Measurements from ENCODE around the gene ABCC4.

Gene ABCC4

GRCh38 chr13:95258098-95258497 lies 43.2 kb downstream of the ABCC4 start:
- no peak for TF ChIP-seq BHLHE40 (IDR thresholded peaks at IDR 0.05; ENCODE audit: borderline replicate concordance)
- TF ChIP-seq, protein P1, sequence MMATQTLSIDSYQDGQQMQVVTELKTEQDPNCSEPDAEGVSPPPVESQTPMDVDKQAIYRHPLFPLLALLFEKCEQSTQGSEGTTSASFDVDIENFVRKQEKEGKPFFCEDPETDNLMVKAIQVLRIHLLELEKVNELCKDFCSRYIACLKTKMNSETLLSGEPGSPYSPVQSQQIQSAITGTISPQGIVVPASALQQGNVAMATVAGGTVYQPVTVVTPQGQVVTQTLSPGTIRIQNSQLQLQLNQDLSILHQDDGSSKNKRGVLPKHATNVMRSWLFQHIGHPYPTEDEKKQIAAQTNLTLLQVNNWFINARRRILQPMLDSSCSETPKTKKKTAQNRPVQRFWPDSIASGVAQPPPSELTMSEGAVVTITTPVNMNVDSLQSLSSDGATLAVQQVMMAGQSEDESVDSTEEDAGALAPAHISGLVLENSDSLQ (IDR thresholded peaks at IDR 0.05), result no peak
- no peak for TF ChIP-seq TARDBP (IDR thresholded peaks at IDR 0.05)
- no peak for TF ChIP-seq FOXA1 (IDR thresholded peaks at IDR 0.05)
- no peak for TF ChIP-seq ARNT (IDR thresholded peaks at IDR 0.05)
- TF ChIP-seq NFRKB (IDR thresholded peaks at IDR 0.05), result no peak
- TF ChIP-seq CTBP1 (IDR thresholded peaks at IDR 0.05; ENCODE audit: borderline replicate concordance), result no peak
- TF ChIP-seq L3MBTL2 (conservative IDR thresholded peaks at IDR 0.05), result no peak
- TF ChIP-seq SP1 (IDR thresholded peaks at IDR 0.05), result no peak
- TF ChIP-seq FOXM1 (IDR thresholded peaks at IDR 0.05; ENCODE audit: borderline replicate concordance), result no peak
- no peak for TF ChIP-seq FOXK2 (IDR thresholded peaks at IDR 0.05)
- TF ChIP-seq HDGF (IDR thresholded peaks at IDR 0.05; ENCODE audit: borderline replicate concordance), result no peak
- no peak for TF ChIP-seq ZNF384 (IDR thresholded peaks at IDR 0.05)
- DNase-seq (ENCODE audit: extremely low spot score), result no peak
- POLR2A ChIA-PET, result no interaction called here
- CTCF ChIA-PET, result no interaction called here

DNA sequence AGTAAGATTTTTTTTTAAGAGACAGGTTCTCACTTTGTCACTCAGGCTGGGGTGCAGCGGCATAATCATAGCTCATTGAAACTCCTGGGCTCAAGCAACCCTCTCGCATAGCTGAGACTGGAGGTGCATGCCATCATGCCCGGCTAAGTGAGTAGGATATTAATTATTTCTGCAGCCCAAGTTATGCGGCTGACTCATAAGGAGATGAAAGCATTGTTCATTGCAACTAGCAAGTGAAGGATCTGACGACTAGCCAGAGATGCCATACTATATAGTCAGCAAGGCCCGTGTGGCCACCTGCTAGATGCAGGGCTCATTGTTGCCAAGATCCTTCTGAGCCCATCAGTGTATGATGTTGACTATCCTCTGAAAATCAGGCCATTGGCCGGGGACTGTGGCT lies 45.2 kb downstream of the ABCC4 start:
- DNase-seq (ENCODE audit: extremely low spot score), result no peak
- ChIA-PET CTCF (no interaction called here), POLR2A (no interaction called here)
- TF ChIP-seq HDGF (IDR thresholded peaks at IDR 0.05; ENCODE audit: borderline replicate concordance) (no peak), ZNF384 (IDR thresholded peaks at IDR 0.05) (no peak), L3MBTL2 (conservative IDR thresholded peaks at IDR 0.05) (no peak)

DNA sequence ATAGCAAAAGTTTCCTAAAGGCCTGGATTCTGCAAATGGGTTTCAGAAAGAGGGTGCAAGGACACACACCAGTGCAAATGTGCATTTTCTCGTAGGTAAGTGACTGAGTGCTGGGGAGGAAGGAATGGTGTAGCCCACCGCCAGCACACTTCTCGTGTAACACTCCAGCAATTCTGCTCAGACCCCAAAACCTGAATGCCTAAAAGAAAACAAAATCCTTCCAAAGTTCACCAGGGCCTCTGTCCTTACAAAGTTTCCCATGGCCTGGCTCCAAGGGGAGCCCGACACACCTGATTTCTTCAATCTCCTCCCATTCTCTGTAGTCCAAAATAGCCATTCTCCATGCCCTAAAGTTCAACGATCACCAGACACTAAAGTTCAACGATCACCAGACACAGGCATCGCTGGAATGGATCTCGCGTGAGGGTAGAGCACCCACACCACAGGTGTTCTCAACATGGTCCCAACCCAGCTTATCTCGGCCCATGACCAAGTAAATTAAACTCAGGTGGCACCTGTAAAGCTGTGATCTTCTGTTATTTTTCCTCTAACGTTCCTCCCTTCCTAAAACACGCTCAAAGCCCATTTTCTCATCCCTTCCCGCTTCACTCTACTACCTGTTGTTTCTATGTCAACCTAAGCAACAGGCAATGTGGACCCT lies 46.0 kb downstream of the ABCC4 start:
- CTCF ChIA-PET, result no interaction called here
- DNase-seq (ENCODE audit: extremely low spot score), result no peak
- TF ChIP-seq BHLHE40 (IDR thresholded peaks at IDR 0.05; ENCODE audit: borderline replicate concordance) (no peak), FOXA1 (IDR thresholded peaks at IDR 0.05) (no peak), FOXM1 (IDR thresholded peaks at IDR 0.05; ENCODE audit: borderline replicate concordance) (no peak), NFRKB (IDR thresholded peaks at IDR 0.05) (no peak), FOXK2 (IDR thresholded peaks at IDR 0.05) (no peak), SUZ12 (IDR thresholded peaks at IDR 0.05) (no peak), ZNF384 (IDR thresholded peaks at IDR 0.05) (no peak), CTBP1 (IDR thresholded peaks at IDR 0.05; ENCODE audit: borderline replicate concordance) (no peak), LEF1 (IDR thresholded peaks at IDR 0.05; ENCODE audit: borderline replicate concordance) (no peak), TARDBP (IDR thresholded peaks at IDR 0.05) (no peak), ARNT (IDR thresholded peaks at IDR 0.05) (no peak), L3MBTL2 (conservative IDR thresholded peaks at IDR 0.05) (no peak)
- TF ChIP-seq, protein P1 (IDR thresholded peaks at IDR 0.05), result no peak
- POLR2A ChIA-PET, result no interaction called here

DNA sequence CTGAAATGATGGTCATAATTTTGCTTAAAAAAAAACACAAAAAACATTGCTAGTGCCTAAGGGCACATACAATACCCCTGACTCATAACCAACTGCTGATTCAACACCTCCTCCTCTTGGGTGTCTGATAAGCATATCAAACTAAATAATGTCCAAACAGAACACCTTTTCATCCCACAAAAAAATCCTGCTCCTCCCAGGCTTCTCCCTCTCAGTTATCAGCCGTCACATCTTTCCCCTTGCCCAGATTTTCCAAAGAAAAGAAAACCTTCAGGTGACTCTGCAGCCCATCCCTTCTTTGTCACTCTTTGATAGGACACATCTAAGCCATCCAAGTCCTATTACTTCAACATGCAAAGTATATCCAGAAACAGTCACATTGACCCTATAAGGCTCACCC lies 46.9 kb downstream of the ABCC4 start:
- no peak for DNase-seq (ENCODE audit: extremely low spot score)
- TF ChIP-seq NFRKB (IDR thresholded peaks at IDR 0.05) (no peak), FOXM1 (IDR thresholded peaks at IDR 0.05; ENCODE audit: borderline replicate concordance) (no peak), SP1 (IDR thresholded peaks at IDR 0.05) (no peak), HDGF (IDR thresholded peaks at IDR 0.05; ENCODE audit: borderline replicate concordance) (no peak), ZNF384 (IDR thresholded peaks at IDR 0.05) (no peak), FOXA1 (IDR thresholded peaks at IDR 0.05) (no peak), ARNT (IDR thresholded peaks at IDR 0.05) (no peak), L3MBTL2 (conservative IDR thresholded peaks at IDR 0.05) (no peak), TARDBP (IDR thresholded peaks at IDR 0.05) (no peak)
- ChIA-PET POLR2A (no interaction called here), CTCF (no interaction called here)

- DNase-seq (ENCODE audit: extremely low spot score), result no peak
- POLR2A ChIA-PET, result no interaction called here
- CTCF ChIA-PET, result no interaction called here
- TF ChIP-seq CTBP1 (IDR thresholded peaks at IDR 0.05; ENCODE audit: borderline replicate concordance), result no peak
- TF ChIP-seq L3MBTL2 (conservative IDR thresholded peaks at IDR 0.05), result no peak
- TF ChIP-seq LEF1 (IDR thresholded peaks at IDR 0.05; ENCODE audit: borderline replicate concordance), result no peak
- TF ChIP-seq TARDBP (IDR thresholded peaks at IDR 0.05), result no peak
- TF ChIP-seq HDGF (IDR thresholded peaks at IDR 0.05; ENCODE audit: borderline replicate concordance), result no peak
- TF ChIP-seq SP1 (IDR thresholded peaks at IDR 0.05), result no peak
- no peak for TF ChIP-seq FOXM1 (IDR thresholded peaks at IDR 0.05; ENCODE audit: borderline replicate concordance)
- no peak for TF ChIP-seq FOXA1 (IDR thresholded peaks at IDR 0.05)
- no peak for TF ChIP-seq SUZ12 (IDR thresholded peaks at IDR 0.05)
- TF ChIP-seq, protein P1 (IDR thresholded peaks at IDR 0.05), result no peak
- no peak for TF ChIP-seq BHLHE40 (IDR thresholded peaks at IDR 0.05; ENCODE audit: borderline replicate concordance)
- no peak for TF ChIP-seq ELF4 (IDR thresholded peaks at IDR 0.05)
- no peak for TF ChIP-seq ARNT (IDR thresholded peaks at IDR 0.05)
- no peak for TF ChIP-seq NFRKB (IDR thresholded peaks at IDR 0.05)
- TF ChIP-seq ZNF384 (IDR thresholded peaks at IDR 0.05), result no peak
- no peak for TF ChIP-seq FOXK2 (IDR thresholded peaks at IDR 0.05)
Observed at GRCh38 chr13:95253033-95253432, 48.2 kb downstream of the ABCC4 start.

DNA sequence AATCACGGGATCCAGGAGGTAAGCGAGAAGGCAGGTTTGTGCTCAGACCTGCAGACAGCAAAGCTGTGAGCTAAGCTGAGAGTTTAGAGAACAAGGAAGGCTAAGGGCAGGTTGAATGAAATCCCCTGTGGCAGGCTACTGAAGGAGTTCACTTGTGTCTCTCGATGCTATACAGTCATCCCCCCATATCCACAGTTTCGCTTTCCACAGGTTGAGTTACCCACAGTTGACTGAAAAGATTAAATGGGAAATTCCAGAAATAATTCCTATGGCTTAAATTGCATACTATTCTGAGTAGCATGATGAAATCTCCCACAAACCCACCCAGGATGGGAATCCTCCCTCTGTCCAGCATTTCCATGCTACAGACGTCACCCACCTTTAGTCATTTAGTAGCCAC lies 49.6 kb downstream of the ABCC4 start:
- CTCF ChIA-PET, result no interaction called here
- TF ChIP-seq, protein P1 (IDR thresholded peaks at IDR 0.05), result no peak
- TF ChIP-seq BHLHE40 (IDR thresholded peaks at IDR 0.05; ENCODE audit: borderline replicate concordance) (no peak), SUZ12 (IDR thresholded peaks at IDR 0.05) (no peak), SP1 (IDR thresholded peaks at IDR 0.05) (no peak)
- POLR2A ChIA-PET, result no interaction called here
- DNase-seq (ENCODE audit: extremely low spot score), result no peak

Data from HEK293T (cell line).